A549 treated with AZD9567 at 1 μM for 4 hours (cell line): ENCODE measurements around the gene PUDP. TPM values are rescaled to one million over a fixed set of nuclear protein-coding genes. Genes with fewer than 3 reads are reported as not detected.

Experiments used
- total RNA-seq: library from RNA; stranded (reverse); fragments of 200-300 nt; extraction: Qiagen RNA extraction; gene quantifications from 5 replicates; pipeline ENCODE4 v1.2.3, GENCODE V29; 2022; ENCODE audit not compliant: insufficient read depth

The PUDP gene
- 24.2 to 26.6 TPM (median 25.2 TPM) in 5 replicates for total RNA-seq

DNA sequence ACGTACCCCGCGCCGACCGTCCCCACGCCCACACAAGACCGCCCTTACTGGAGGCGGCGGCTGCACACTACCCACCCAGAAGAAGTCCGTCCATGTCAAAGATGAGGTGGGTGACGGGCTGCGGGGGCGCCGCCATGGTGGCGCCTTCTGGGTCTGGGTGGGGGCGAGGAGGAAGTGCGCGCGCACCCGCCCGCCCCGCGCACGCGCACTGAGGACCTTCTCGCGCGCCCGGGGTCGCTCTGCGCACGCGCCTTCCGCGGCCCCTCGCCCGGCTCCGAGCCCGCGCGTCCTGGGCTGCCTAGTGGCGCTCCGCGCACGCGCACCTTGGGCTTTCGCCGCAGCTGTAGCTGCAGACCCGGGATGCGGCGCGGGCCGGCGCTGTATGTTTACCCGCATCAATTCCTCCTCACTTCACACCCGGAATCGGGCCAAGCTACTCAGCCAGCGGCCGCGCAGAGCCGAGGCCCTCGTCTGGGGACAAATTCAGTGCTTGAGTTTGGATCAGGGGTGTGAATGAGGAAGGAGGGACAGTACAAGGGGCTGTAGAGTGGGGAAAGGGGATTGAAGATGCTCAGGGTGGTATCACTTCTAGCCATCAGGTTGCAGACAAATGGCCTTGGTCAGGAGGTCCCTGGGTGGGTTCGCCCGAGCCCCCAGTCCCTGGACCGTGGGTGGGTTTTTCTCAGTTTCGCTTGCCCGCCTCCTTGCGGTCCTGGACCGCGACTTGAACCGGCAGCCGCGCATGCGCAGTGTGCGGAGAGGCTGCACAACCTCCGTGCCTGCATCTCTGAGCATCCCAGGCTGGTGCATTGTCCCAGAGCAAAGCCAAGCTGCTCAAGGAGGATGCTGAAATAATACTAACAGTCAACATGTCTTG lies at the start of gene PUDP:
Gene PUDP, minus strand, starts transcription at position 176 of the 877 bp plus-strand sequence. Its CDS starts 40 bp downstream, at position 136.

GRCh38 chrX:7147413-7147977 lies 458 bp downstream of the PUDP start, which contains the start of gene STS:
Gene STS (plus strand): TSS chrX:7147712. CDS start chrX:7253200, 105,488 bp downstream.

Other genes with a start within 250 kb of the PUDP start
- gene STS, start 441 bp downstream of the PUDP start, total RNA-seq = 1.9 to 2.2 TPM (median 2.0 TPM) in 5 replicates